ENCODE data around the gene MCC. TPM values are rescaled to one million over a fixed set of nuclear protein-coding genes. Genes with fewer than 3 reads are reported as not detected.

Gene MCC
- total and polyA plus RNA-seq, 2 experiments from 2014 or later = 8.3 to 31.5 TPM

DNA sequence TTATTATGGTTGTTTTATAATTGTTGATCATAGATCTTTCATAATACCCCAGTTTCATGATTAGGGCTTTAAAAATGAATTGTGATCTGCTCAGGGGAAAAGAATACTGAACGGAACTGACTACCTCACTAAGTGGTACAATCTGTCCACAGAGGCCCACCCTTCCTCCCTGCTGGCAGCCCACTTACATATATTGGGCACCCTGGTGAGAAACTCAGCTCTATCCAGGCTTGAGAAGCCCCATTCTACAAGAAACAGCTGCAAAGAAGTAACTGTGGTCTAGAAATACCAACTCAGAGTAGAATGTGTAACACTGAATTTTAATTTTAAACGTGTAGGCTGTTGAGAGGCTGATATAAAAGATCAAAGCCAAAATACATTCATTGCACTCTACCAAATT, 100.4 kb downstream of the MCC start:
- no peak overlapping the region for H3K4me3 ChIP-seq
- no peaks in the 10 kb centered on the region for H3K36me3 ChIP-seq (replicated peaks; ENCODE audit: insufficient read depth, low read depth)
- DNase-seq (ENCODE audit: low spot score) = no peak
- TF ChIP-seq, protein P1, sequence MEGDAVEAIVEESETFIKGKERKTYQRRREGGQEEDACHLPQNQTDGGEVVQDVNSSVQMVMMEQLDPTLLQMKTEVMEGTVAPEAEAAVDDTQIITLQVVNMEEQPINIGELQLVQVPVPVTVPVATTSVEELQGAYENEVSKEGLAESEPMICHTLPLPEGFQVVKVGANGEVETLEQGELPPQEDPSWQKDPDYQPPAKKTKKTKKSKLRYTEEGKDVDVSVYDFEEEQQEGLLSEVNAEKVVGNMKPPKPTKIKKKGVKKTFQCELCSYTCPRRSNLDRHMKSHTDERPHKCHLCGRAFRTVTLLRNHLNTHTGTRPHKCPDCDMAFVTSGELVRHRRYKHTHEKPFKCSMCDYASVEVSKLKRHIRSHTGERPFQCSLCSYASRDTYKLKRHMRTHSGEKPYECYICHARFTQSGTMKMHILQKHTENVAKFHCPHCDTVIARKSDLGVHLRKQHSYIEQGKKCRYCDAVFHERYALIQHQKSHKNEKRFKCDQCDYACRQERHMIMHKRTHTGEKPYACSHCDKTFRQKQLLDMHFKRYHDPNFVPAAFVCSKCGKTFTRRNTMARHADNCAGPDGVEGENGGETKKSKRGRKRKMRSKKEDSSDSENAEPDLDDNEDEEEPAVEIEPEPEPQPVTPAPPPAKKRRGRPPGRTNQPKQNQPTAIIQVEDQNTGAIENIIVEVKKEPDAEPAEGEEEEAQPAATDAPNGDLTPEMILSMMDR (IDR thresholded peaks at IDR 0.05; ENCODE audit: poor library complexity) = no peak
- no peaks in the 10 kb centered on the region for H3K9me2 ChIP-seq (replicated peaks; ENCODE audit: insufficient read depth)
- WGBS (ENCODE audit: low lambda C conversion rate, missing lambda C conversion rate) = 91% methylated on average over 2 of the region's 2 CpGs
- no peak overlapping the region for H2AFZ ChIP-seq
- no peaks in the 10 kb centered on the region for H3K27me3 ChIP-seq
- H3K27ac ChIP-seq = no peak overlapping the region
- no peaks in the 10 kb centered on the region for H3K79me2 ChIP-seq
- no peak overlapping the region for H3K4me2 ChIP-seq
- H3K4me1 ChIP-seq (ENCODE audit: insufficient read depth) = no peaks in the 10 kb centered on the region
- H4K20me1 ChIP-seq (ENCODE audit: insufficient read depth, poor library complexity, severe bottlenecking) = no peaks in the 10 kb centered on the region
- no peaks in the 10 kb centered on the region for H3K9me3 ChIP-seq (ENCODE audit: low read depth)

DNA sequence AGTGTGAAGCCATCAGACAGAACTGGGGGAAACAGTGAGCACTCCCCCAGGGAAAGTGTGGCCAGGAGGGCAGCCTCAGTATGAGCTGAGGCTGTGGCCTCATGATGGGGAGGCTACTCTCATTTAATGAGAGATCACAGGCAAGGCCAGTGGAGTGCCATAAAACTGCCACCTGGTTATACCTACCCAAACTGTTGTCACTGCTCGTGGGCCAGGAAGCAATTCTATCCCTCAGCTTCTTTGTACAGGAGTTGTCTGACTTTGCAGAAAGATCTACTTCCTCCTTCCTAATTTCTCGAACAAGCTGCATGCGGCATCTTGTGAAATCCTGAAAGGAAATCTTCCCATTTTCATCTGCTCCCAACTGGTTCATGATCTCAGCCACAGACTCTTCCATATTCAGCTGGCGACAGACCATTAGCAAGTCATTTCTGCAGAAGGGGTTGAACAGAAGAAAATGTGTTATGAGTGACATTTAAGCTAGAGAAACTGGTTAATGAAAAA, 103.4 kb downstream of the MCC start:
- no peak overlapping the region for H3K27ac ChIP-seq
- H4K20me1 ChIP-seq (ENCODE audit: insufficient read depth, poor library complexity, severe bottlenecking) = no peaks in the 10 kb centered on the region
- no peak overlapping the region for H2AFZ ChIP-seq
- no peaks in the 10 kb centered on the region for H3K9me2 ChIP-seq (replicated peaks; ENCODE audit: insufficient read depth)
- no peak overlapping the region for H3K4me2 ChIP-seq
- no peaks in the 10 kb centered on the region for H3K27me3 ChIP-seq
- no peak overlapping the region for H3K4me3 ChIP-seq
- TF ChIP-seq, protein P1 (IDR thresholded peaks at IDR 0.05; ENCODE audit: poor library complexity) = no peak
- H3K4me1 ChIP-seq (ENCODE audit: insufficient read depth) = peaks cover 10% of the 10 kb centered on the region
- WGBS (ENCODE audit: low lambda C conversion rate, missing lambda C conversion rate) = 94% methylated on average over 4 of the region's 4 CpGs
- H3K36me3 ChIP-seq (replicated peaks; ENCODE audit: insufficient read depth, low read depth) = no peaks in the 10 kb centered on the region
- DNase-seq (ENCODE audit: low spot score) = no peak
- no peaks in the 10 kb centered on the region for H3K79me2 ChIP-seq
- H3K9me3 ChIP-seq (ENCODE audit: low read depth) = no peaks in the 10 kb centered on the region

DNA sequence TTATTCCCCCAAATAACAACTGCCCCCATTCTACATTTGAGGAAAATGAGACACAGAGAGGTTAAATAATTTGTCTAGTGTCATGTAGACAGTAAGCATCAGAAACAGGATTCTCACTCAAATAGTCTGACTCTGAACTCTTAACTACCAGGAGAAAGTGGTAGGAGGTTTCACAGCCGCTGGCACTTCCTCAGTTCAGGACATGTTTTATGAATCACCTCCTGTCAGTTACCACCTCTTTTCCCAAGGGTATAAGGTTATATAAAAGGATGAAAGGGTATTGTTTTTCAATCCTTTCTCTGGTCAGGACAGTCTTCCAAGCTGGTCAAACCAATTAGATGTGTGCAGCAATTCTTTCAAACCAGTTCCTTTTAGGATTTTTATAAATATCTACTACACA, 105.5 kb downstream of the MCC start:
- no peak for TF ChIP-seq EZH2 (IDR thresholded peaks at IDR 0.05; ENCODE audit: borderline replicate concordance)
- TF ChIP-seq, protein P1 (IDR thresholded peaks at IDR 0.05; ENCODE audit: poor library complexity) = no peak
- no peak for TF ChIP-seq EZH2phosphoT487 (IDR thresholded peaks at IDR 0.05; ENCODE audit: low read depth, severe bottlenecking, unreplicated experiment)
- no peak overlapping the region for H3K4me3 ChIP-seq
- no peaks in the 10 kb centered on the region for H3K9me2 ChIP-seq (replicated peaks; ENCODE audit: insufficient read depth)
- no peaks in the 10 kb centered on the region for H3K79me2 ChIP-seq
- H3K9me3 ChIP-seq (ENCODE audit: low read depth) = no peaks in the 10 kb centered on the region
- no peaks in the 10 kb centered on the region for H3K36me3 ChIP-seq (replicated peaks; ENCODE audit: insufficient read depth, low read depth)
- no peak for DNase-seq (ENCODE audit: low spot score)
- H3K27ac ChIP-seq = no peak overlapping the region
- peaks cover 10% of the 10 kb centered on the region for H3K4me1 ChIP-seq (ENCODE audit: insufficient read depth)
- H4K20me1 ChIP-seq (ENCODE audit: insufficient read depth, poor library complexity, severe bottlenecking) = no peaks in the 10 kb centered on the region
- no peak overlapping the region for H2AFZ ChIP-seq
- no peak overlapping the region for H3K4me2 ChIP-seq
- H3K27me3 ChIP-seq = no peaks in the 10 kb centered on the region
- 83% methylated on average over 1 of the region's 1 CpG for WGBS (ENCODE audit: low lambda C conversion rate, missing lambda C conversion rate)

DNA sequence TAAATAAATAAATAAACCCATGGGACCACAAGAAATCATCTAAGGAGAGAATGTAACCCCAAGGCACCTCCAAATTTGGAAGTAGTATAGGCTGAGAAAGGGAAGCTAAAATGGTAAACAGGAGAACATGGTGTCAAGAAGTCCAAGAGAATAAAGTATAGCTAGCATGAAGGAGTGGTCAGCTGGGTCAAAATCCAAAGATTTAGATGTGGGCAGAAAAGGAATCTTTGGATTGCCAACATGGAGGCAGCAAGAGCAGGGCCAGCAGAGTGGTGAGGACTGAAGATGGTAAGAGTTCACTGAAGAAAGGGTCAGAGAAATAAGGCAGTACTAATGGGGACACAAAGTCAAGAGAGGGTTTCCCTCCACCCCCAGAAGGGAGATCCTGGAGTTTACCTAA, 106.5 kb downstream of the MCC start:
- Histone ChIP-seq H3K27me3 (no peaks in the 10 kb centered on the region), H3K27ac (no peak overlapping the region), H3K9me3 (ENCODE audit: low read depth) (no peaks in the 10 kb centered on the region), H3K9me2 (replicated peaks; ENCODE audit: insufficient read depth) (no peaks in the 10 kb centered on the region), H3K36me3 (replicated peaks; ENCODE audit: insufficient read depth, low read depth) (no peaks in the 10 kb centered on the region), H3K4me1 (ENCODE audit: insufficient read depth) (peaks cover 10% of the 10 kb centered on the region), H3K4me2 (no peak overlapping the region), H3K79me2 (no peaks in the 10 kb centered on the region), H4K20me1 (ENCODE audit: insufficient read depth, poor library complexity, severe bottlenecking) (no peaks in the 10 kb centered on the region), H2AFZ (no peak overlapping the region), H3K4me3 (no peak overlapping the region)
- TF ChIP-seq EZH2phosphoT487 (IDR thresholded peaks at IDR 0.05; ENCODE audit: low read depth, severe bottlenecking, unreplicated experiment) (no peak), EZH2 (IDR thresholded peaks at IDR 0.05; ENCODE audit: borderline replicate concordance) (no peak)
- TF ChIP-seq, protein P1 (IDR thresholded peaks at IDR 0.05; ENCODE audit: poor library complexity) = no peak
- no peak for DNase-seq (ENCODE audit: low spot score)

All from hepatocyte (in vitro differentiated cells).